ENCODE results near the gene LRBA.

The LRBA gene

GRCh38 chr4:150906987-150907633, 108.0 kb downstream of the LRBA start:
- no peak for DNase-seq (ENCODE audit: low read depth)
- no peak overlapping the region for H3K4me3 ChIP-seq (ENCODE audit: low read length)
- TF ChIP-seq CTCF (IDR thresholded peaks at IDR 0.05; ENCODE audit: insufficient read depth, low read depth, low read length, missing control alignments): no peak

- no peak for DNase-seq (ENCODE audit: low read depth)
- no peak overlapping the region for H3K4me3 ChIP-seq (ENCODE audit: low read length)
- TF ChIP-seq CTCF (IDR thresholded peaks at IDR 0.05; ENCODE audit: insufficient read depth, low read depth, low read length, missing control alignments): no peak
Measured at GRCh38 chr4:150904671-150905070, 110.4 kb downstream of the LRBA start.

GRCh38 chr4:150903603-150904002, 111.5 kb downstream of the LRBA start:
- H3K4me3 ChIP-seq (ENCODE audit: low read length): no peak overlapping the region
- no peak for TF ChIP-seq CTCF (IDR thresholded peaks at IDR 0.05; ENCODE audit: insufficient read depth, low read depth, low read length, missing control alignments)
- DNase-seq (ENCODE audit: low read depth): no peak

- no peak for TF ChIP-seq CTCF (IDR thresholded peaks at IDR 0.05; ENCODE audit: insufficient read depth, low read depth, low read length, missing control alignments)
- no peak for DNase-seq (ENCODE audit: low read depth)
- H3K4me3 ChIP-seq (ENCODE audit: low read length): no peak overlapping the region
Measured at GRCh38 chr4:150896497-150896896, 118.6 kb downstream of the LRBA start.

GRCh38 chr4:150890246-150890645, 124.8 kb downstream of the LRBA start:
- H3K4me3 ChIP-seq (ENCODE audit: low read length): no peak overlapping the region
- no peak for TF ChIP-seq CTCF (IDR thresholded peaks at IDR 0.05; ENCODE audit: insufficient read depth, low read depth, low read length, missing control alignments)
- DNase-seq (ENCODE audit: low read depth): no peak

- TF ChIP-seq CTCF (IDR thresholded peaks at IDR 0.05; ENCODE audit: insufficient read depth, low read depth, low read length, missing control alignments): no peak
- no peak overlapping the region for H3K4me3 ChIP-seq (ENCODE audit: low read length)
- DNase-seq (ENCODE audit: low read depth): no peak
Measured at GRCh38 chr4:150889306-150889705, 125.8 kb downstream of the LRBA start.

GRCh38 chr4:150888625-150889024, 126.5 kb downstream of the LRBA start:
- no peak overlapping the region for H3K4me3 ChIP-seq (ENCODE audit: low read length)
- DNase-seq (ENCODE audit: low read depth): no peak
- no peak for TF ChIP-seq CTCF (IDR thresholded peaks at IDR 0.05; ENCODE audit: insufficient read depth, low read depth, low read length, missing control alignments)
